GM18870 (cell line): ENCODE measurements around the gene EEPD1.

Source experiments
- ATAC-seq: cut with Tn5 transposase; IDR thresholded peaks from one replicate; pipeline ENCODE4 v1.9.1; 2021; ENCODE audit warnings: moderate library complexity; ENCODE audit not compliant: unreplicated experiment

Gene EEPD1

DNA sequence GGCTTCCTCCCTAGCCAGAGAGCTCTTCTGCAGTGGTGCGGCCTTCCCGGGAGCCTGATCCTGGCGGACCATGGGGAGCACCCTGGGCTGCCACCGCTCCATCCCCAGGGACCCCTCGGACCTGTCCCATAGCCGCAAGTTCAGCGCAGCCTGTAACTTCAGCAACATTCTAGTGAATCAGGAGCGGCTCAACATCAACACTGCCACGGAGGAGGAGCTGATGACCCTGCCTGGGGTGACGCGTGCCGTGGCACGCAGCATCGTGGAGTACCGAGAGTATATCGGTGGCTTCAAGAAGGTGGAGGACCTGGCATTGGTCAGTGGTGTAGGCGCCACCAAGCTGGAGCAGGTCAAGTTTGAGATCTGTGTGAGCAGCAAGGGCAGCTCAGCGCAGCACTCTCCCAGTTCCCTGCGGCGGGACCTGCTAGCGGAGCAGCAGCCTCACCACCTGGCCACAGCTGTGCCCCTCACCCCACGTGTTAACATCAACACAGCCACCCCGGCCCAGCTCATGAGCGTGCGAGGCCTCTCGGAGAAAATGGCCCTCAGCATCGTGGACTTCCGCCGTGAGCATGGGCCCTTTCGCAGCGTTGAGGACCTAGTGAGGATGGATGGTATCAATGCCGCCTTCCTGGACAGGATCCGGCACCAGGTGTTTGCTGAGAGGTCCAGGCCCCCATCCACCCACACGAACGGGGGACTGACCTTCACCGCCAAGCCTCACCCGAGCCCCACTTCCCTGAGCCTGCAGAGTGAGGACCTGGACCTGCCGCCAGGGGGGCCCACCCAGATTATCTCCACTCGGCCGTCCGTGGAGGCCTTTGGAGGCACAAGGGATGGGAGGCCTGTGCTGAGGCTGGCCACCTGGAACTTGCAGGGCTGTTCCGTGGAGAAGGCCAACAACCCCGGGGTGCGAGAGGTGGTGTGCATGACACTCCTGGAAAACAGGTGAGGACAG, 1.5 kb downstream of the EEPD1 start:
- ATAC-seq, result no peak

- ATAC-seq, result no peak
These were observed 2.8 kb downstream of the EEPD1 start for GRCh38 chr7:36155811-36156361.

GRCh38 chr7:36157527-36158320, 4.7 kb downstream of the EEPD1 start:
- ATAC-seq, result no peak

- no peak for ATAC-seq
These were observed 5.2 kb downstream of the EEPD1 start for GRCh38 chr7:36158321-36158605.

- no peak for ATAC-seq
These were observed 6.6 kb downstream of the EEPD1 start for GRCh38 chr7:36159618-36160017.

DNA sequence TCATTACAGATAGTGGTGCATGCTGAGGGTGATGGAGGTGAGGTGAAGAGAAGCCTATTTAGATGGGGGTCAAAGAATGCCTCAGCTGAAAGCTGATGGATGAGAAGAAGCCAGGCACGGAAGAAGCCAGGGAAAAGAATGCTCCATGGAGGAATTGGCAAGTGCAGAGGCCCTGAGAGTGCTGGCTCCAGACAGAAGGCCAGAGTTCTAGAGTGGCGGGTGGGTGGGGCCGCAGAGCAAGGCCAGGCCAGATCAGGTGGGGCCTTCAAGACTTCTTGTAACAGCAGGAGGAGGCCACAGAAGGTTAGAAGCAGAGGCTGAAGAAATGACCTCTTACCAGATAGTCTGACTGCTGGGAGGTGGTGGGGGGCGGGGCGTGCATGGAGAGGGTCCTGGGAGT, 7.3 kb downstream of the EEPD1 start:
- ATAC-seq, result no peak

GRCh38 chr7:36161996-36162395, 8.9 kb downstream of the EEPD1 start:
- ATAC-seq, result no peak

- no peak for ATAC-seq
These were observed 12.0 kb downstream of the EEPD1 start for GRCh38 chr7:36165059-36165458.

- ATAC-seq, result no peak
These were observed 12.7 kb downstream of the EEPD1 start for GRCh38 chr7:36165802-36166201.

GRCh38 chr7:36167403-36168050, 14.5 kb downstream of the EEPD1 start:
- no peak for ATAC-seq

DNA sequence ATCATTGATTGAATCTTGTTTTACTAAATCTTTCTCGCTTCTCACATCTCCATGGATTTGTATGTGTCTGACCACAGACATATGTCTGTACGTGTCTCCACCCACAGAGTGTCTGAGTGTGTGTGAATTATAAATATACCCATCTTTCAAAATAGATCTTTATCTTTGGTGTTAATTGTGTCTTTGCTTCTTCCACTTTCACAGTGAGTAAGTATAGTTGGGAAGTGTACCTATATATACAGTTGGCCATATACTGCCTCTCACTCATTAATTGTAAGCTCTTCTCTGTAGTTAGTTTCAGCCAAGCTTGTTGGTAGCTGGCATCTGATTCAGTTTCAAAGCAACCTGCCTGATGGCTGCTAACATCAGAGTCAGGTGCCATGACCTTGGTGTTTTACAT, 18.4 kb downstream of the EEPD1 start:
- ATAC-seq, result no peak

- ATAC-seq, result no peak
These were observed 22.8 kb downstream of the EEPD1 start for GRCh38 chr7:36175886-36176285.

DNA sequence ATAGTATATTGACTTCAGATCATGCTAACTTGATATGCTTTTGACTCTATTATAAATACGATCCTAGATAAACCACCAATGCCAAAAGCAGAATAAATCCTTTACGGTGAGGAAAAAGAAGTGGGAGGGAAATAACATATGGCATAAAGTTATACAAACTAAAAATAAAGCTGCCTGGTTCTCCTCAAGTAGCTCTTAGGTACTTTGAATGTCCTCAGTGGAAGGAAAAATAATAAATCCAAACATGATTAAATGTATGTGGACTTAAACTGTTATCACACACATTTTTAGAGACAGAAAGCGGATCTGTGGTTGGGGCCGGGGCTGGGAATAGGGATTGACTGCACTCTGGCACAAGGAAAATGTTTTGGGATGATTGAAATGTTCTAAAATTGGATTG, 23.6 kb downstream of the EEPD1 start:
- no peak for ATAC-seq

- ATAC-seq, result no peak
These were observed 27.1 kb downstream of the EEPD1 start for GRCh38 chr7:36180121-36180520.

- ATAC-seq, result no peak
These were observed 28.6 kb downstream of the EEPD1 start for GRCh38 chr7:36181668-36182067.

GRCh38 chr7:36182854-36183604, 30.0 kb downstream of the EEPD1 start:
- ATAC-seq, result no peak

DNA sequence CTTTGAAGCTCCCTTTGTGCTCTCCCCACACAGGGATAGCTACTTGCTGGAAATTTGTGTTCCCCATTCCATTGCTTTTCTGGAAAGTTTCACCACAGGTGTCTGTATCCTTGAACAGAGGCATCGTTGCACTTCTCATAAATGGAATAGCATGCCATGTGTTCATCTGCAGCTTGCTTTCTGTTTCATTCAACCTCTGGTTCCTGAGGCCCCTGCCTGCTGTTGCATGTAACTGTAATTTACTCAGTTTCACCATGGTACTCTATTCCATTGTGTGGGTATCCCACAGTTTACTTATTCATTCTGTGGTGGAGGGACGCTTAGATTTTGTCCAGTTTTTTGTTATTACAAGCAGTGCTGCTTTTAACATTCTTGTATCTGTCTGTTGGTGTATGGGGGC, 32.0 kb downstream of the EEPD1 start:
- no peak for ATAC-seq

GRCh38 chr7:36185756-36186155, 32.7 kb downstream of the EEPD1 start:
- ATAC-seq, result no peak

DNA sequence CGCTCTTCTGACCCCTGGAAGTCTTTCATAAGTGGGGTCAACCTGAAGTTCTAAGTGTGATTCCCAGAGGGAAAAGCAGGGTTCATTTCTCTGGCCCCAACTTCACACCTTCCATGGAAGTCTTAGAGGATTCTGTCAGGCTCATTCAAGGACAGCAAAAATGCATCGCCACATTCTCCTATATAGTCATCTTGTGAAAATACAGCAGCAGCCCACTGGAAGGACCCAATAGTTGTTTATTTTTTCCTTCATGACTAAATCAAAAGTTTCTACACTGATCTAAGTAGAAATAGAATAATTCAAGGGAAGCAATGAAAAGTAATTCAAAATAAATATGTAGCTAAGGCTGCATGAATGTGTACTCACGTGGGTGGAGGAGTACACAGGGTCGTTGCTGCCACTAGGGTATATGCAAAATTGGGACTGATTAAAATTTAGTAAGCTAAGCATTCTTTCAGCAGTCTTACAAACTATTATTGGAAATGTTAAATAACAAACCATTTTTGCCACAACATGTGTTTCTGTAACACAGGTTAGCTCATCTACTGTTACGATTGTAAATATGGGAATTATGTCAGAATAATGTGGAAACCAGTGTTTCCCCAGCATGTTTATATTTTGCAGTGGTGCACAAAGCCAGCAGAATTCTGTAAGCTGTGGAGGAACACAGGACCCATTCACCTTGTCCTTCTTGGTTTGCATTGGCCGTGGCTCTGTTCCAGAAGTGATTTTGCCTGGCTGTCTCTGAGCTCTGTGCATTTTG, 33.5 kb downstream of the EEPD1 start:
- ATAC-seq, result no peak

- ATAC-seq, result no peak
These were observed 35.2 kb downstream of the EEPD1 start for GRCh38 chr7:36188266-36188665.
